NCI-H526 treated with DMSO at 0.1 percent for 48 hours (cell line): Measurements from ENCODE around the gene TCEANC2.

Experiments
- DNase-seq: peaks from one replicate; lab custom pipeline; 2025; lab: John Stamatoyannopoulos, UW

Gene TCEANC2

GRCh38 chr1:54114955-54115354 is 61.5 kb downstream of the TCEANC2 start:
- no peak for DNase-seq

DNA sequence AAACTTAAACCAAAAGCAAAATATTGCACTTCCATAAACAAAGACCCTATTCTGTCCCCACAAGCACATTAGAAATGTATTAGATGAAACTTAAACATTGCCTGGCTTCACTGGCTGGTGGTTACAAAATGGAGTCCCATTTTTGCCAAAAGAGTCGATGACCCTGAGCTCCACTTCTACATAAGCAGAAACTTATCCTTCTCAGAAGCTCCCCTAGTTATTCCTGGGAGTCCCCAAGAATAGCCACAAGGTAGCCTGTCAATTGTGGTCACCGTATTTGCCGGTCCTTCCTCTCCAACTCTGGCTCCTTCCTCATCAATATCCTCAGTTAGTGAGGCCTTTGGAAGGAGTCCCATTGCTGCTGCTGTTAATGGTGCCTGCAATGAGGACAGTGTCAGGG is 62.1 kb downstream of the TCEANC2 start:
- no peak for DNase-seq

- no peak for DNase-seq
Observed at GRCh38 chr1:54117815-54118563, 64.6 kb downstream of the TCEANC2 start.

- no peak for DNase-seq
Observed at GRCh38 chr1:54118704-54119103, 65.3 kb downstream of the TCEANC2 start.

GRCh38 chr1:54120018-54120697 is 66.8 kb downstream of the TCEANC2 start:
- no peak for DNase-seq

DNA sequence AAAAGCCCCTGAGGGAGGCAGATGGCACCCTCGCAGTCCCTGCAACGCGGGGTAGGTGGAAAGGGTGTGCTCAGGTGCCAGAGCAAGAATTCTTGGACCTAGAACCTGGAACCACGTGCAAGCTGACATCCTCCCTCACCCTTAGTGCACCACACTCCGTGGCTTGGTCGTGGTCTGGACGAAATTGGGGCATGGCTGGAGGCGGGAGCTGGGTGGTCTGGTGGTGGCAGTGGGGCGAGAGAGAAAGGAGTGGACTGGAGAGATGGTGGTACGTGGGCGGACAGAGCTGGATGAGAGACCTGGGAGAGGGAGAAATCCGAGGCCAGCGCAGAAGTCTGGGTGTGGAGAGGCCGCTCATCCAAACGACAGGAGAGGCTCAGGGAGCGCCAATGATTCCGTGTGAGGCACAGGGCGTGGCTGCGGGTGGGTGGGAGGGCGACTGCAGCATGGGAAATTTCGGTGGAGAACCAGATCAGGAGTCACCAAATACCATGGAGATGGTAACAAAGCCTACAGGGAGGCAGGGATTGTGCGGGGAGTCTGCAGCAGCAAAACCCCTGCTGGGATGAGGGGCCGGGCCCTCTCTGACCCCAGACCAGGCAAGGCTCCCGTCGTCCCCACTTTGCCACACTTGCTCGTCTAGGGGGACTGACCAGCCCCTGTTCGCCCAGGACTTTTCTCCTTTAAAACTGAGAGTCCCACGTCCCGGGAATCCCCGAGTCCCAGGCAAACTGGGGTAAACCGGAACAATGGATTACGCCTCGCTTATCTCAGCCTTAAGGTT is 67.5 kb downstream of the TCEANC2 start:
- DNase-seq, result no peak

GRCh38 chr1:54121482-54122134 is 68.2 kb downstream of the TCEANC2 start:
- DNase-seq, result peak; percentile 59

DNA sequence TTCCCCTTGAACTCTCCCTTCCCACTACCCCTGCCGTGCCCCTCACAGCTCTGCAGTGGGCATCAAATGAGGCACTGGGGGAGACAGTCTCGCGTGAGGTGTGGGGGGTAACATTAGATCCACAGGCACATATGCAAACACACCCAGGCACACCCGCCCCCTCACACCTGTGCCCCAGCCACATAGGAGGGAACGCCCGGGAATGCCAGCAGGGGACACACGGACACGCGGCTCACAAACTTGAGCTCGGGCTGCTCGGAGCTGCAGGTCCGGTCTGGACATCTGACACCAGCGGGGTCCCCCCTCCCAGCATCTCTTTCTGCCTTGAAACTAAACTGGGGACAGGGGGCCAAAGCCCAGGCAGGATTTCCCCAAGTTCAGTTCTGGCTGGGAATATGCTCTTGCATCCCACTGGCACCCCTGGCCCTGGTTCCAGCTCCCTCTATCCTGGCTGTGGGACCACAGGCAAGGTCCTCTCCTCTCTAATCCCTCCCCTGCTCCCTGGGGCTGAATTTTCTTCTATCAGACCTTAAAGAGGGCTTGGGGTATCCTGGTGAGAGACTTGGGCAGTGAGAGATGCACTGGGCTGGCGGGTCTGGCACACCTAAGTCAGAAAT is 68.8 kb downstream of the TCEANC2 start:
- no peak for DNase-seq

GRCh38 chr1:54122992-54123391 is 69.6 kb downstream of the TCEANC2 start:
- no peak for DNase-seq

GRCh38 chr1:54124472-54124871 is 71.1 kb downstream of the TCEANC2 start:
- peak; percentile 47 for DNase-seq

GRCh38 chr1:54124906-54125305 is 71.5 kb downstream of the TCEANC2 start:
- DNase-seq, result no peak

GRCh38 chr1:54125386-54126070 is 72.1 kb downstream of the TCEANC2 start:
- DNase-seq, result no peak

GRCh38 chr1:54126271-54126815 is 72.9 kb downstream of the TCEANC2 start:
- DNase-seq, result no peak

DNA sequence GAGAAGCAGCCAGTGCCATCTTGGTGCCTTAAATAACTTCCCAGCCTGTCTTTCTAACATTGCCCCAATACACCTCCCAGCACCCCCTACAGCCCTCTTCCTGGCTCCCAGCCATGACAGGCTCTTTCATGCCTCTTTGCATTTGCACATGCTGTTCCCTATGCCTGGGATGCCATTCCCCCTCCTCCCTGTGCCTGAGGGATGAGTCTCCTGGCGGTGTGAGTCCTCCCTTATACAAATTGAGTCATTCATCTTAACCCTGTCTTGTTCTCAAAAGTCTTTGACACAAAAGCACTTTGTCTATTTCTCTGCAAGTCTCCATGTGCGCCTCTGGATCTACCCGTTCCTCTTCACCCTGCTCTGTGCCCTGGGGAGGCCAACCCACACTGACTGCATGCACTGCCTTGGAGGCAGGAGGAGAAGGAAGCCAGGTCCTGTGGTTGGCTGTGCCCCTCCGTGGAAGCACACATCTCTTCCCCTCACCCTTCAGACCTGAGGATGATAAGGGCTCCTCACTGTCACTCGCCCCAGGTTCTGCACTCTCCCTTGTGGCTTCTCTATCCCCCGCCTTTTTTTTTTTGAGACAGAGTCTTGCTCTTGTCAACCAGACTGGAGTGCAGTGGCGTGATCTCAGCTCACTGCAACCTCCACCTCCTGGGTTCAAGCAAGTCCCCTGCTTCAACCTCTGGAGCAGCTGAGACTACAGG is 74.3 kb downstream of the TCEANC2 start:
- DNase-seq, result no peak

GRCh38 chr1:54129858-54130257 is 76.5 kb downstream of the TCEANC2 start:
- DNase-seq, result no peak

DNA sequence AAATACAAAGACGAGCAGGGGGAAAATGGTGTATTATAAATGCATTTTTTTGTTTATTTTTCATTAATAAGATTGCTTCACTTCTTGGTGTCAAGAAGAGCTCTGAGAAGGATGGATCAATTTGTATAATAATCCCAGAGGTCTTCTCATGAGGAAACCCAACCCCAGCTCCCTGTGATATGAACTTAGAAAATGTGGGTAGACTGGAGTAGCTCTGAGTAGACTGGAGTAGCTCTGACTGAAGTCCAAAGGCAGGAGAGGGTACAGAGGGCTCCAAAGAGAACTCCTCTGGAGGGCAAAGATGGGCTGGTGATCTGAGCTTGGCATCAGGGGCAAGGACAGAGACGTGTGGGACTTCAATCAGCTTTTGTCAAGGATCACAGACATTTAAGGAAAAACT is 78.0 kb downstream of the TCEANC2 start:
- DNase-seq, result no peak

GRCh38 chr1:54132495-54132894 is 79.1 kb downstream of the TCEANC2 start:
- no peak for DNase-seq

- DNase-seq, result no peak
Observed at GRCh38 chr1:54134295-54134694, 80.9 kb downstream of the TCEANC2 start.

DNA sequence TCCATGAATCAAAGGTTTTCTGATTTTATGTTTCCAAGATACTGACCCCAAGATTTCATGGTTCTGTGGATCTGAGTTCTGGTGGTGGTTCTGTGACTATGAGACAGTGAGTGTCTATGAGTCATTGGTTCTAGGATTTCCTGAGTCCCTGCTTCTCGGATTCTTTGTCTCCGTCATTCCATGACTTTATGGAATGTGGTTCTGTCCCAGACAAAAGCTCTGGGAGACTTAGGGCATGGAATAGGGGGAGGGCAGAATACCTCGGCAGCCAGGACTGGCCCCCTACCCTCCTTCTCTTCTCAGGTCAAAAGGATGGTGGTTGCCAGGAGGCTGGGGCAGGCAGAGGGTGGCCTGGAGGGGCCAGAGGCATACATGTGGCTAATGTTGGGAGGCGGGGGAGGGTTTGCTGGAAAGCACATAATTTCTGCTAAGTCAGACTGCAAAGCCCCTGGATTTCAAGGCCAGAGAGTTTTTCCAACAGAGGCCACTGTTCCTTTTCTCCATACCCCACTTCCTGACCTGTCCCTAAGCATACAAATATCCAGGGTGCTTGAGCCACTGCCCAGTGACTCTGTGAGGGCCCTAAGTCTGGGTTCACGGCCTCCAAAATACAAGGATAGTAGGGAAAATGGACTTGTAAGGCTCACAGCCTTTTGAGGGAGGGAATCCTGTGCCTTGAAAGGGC is 82.2 kb downstream of the TCEANC2 start:
- DNase-seq, result no peak
